ENCODE results near the gene PHLDA3. TPM values are rescaled to one million over a fixed set of nuclear protein-coding genes. Genes with fewer than 3 reads are reported as not detected.

Gene PHLDA3
- total and polyA plus RNA-seq, 2 of the 13 experiments (the other 11 are each of a cell fraction or from before 2014, with no cell fraction given), result 16.7 to 33.6 TPM

DNA sequence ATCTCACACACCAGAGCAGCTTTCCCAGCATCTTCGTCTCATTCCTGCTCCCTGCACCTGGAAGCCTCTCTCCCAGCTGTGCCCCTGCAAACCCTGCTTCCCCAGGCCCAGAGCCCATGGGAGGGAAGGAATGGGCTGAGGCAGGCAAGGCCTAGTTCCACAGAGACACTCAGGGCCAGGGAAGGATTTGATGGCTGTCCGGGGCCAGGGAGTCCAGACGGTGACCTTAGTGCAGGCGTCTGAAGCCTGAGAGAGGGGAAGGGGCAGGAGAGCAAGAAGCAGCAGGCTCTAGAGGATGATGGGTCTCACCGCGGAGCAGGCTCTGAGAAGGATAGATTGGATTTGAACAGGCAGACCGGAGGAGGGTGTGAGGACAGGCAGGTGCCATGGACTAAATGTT is 25.2 kb downstream of the PHLDA3 start (continued):
- TF ChIP-seq, protein P1, sequence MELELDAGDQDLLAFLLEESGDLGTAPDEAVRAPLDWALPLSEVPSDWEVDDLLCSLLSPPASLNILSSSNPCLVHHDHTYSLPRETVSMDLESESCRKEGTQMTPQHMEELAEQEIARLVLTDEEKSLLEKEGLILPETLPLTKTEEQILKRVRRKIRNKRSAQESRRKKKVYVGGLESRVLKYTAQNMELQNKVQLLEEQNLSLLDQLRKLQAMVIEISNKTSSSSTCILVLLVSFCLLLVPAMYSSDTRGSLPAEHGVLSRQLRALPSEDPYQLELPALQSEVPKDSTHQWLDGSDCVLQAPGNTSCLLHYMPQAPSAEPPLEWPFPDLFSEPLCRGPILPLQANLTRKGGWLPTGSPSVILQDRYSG (CRISPR knock-in tag; IDR thresholded peaks at IDR 0.05), result no peak
- TF ChIP-seq, protein P2, sequence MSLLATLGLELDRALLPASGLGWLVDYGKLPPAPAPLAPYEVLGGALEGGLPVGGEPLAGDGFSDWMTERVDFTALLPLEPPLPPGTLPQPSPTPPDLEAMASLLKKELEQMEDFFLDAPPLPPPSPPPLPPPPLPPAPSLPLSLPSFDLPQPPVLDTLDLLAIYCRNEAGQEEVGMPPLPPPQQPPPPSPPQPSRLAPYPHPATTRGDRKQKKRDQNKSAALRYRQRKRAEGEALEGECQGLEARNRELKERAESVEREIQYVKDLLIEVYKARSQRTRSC (CRISPR knock-in tag; IDR thresholded peaks at IDR 0.05; ENCODE audit: low read depth), result no peak
- TF ChIP-seq, protein P3, sequence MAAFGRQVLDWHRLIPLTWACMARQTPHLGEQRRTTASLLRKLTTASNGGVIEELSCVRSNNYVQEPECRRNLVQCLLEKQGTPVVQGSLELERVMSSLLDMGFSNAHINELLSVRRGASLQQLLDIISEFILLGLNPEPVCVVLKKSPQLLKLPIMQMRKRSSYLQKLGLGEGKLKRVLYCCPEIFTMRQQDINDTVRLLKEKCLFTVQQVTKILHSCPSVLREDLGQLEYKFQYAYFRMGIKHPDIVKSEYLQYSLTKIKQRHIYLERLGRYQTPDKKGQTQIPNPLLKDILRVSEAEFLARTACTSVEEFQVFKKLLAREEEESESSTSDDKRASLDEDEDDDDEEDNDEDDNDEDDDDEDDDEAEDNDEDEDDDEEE (CRISPR knock-in tag; IDR thresholded peaks at IDR 0.05), result no peak
- no peak for TF ChIP-seq TGIF2 (CRISPR knock-in tag; IDR thresholded peaks at IDR 0.05)

DNA sequence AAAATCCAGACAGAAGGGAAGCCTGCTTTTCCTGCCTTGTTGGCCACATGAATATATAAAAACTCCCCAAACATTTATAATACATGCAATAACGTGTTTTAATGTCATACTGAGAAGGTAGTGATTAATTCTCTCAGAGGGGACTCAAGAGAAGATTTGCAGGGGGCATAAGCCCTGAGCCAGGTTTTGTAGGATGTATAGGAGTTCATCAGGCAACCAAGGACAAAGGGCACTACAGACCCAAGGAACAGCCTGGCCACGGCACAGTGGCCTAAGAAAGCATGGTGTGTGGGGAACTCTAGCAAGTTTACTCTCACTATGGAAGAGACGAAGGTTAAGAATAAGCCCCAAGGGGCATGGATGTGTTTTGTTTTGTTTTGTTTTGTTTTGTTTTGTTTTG is 32.0 kb downstream of the PHLDA3 start:
- H4K20me1 ChIP-seq (ENCODE audit: insufficient read depth, low read length), result no peaks in the 10 kb centered on the region
- H3K4me1 ChIP-seq (ENCODE audit: insufficient read depth, low read length), result peaks cover 8% of the 10 kb centered on the region; the same call in 1 of the 2 replicates
- no peak for FAIRE-seq
- in situ Hi-C loops (cut with HindIII; ENCODE audit: extremely low pct_ligation_motif_present, low pct_unique_long_range_greater_than_20kb) (no loop called here), intact Hi-C loops (cut with micrococcal nuclease; ENCODE audit: unreplicated experiment) (loop anchor here (1.0 kb wide), 1 partner anchor 76 kb away; no protein-coding TSS in a partner anchor)
- no peak overlapping the region for H3K4me2 ChIP-seq (ENCODE audit: low read depth, low read length)
- ChIA-PET POLR2A (interaction anchor here (1.8 kb wide), 1 partner anchor 32 kb away, joined by 7 read pairs; no protein-coding TSS in a partner anchor), CTCF (ENCODE audit: low intra/inter-chr PET ratio, low total read pairs) (interaction anchor here (1.2 to 2.3 kb wide), 2 partner anchors 45 to 76 kb away, joined by 3 to 12 read pairs; no protein-coding TSS in a partner anchor)
- no peaks in the 10 kb centered on the region for H3K9me3 ChIP-seq (ENCODE audit: low read length)
- no peak overlapping the region for H2AFZ ChIP-seq (ENCODE audit: low read length)
- no peak for ATAC-seq
- no peak for DNase-seq (ENCODE audit: low spot score)
- H3K27me3 ChIP-seq (ENCODE audit: control insufficient read depth in 1 of 2, insufficient read depth in 2 of 2, low read length in 2 of 2), result no peaks in the 10 kb centered on the region
- no peak overlapping the region for H3K27ac ChIP-seq (ENCODE audit: extremely low read length, insufficient read depth, low read length)
- no peak overlapping the region for H3K4me3 ChIP-seq (replicated peaks in 1 of 3; ENCODE audit: insufficient read depth in 1 of 3, low read depth in 2 of 3, low read length in 3 of 3)
- no TSS peak for BruUV-seq (replicated peaks)
- 17% methylated on average over 3 of the region's 3 CpGs for whole genome bisulfite sequencing (ENCODE audit: low lambda C conversion rate)
- H3K36me3 ChIP-seq (replicated peaks in 1 of 2; ENCODE audit: control insufficient read depth in 1 of 2, insufficient read depth in 2 of 2, low read length in 2 of 2), result no peaks in the 10 kb centered on the region
- no peaks in the 10 kb centered on the region for H3K79me2 ChIP-seq (ENCODE audit: insufficient read depth, low read length)
- no peak overlapping the region for H3K9ac ChIP-seq (ENCODE audit: insufficient read depth, low read depth, low read length)
- TF ChIP-seq, protein P4, sequence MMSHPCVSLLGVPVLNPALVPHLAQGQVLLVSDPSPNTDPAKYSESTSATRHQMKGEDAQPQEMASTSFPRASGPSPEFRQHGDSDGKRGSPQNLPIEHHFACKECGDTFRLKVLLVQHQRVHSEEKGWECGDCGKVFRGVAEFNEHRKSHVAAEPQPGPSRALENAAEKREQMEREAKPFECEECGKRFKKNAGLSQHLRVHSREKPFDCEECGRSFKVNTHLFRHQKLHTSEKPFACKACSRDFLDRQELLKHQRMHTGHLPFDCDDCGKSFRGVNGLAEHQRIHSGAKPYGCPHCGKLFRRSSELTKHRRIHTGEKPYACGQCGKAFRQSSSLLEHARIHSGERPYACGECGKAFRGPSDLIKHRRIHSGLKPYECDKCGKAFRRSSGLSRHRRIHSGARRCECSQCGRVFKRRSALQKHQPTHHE (CRISPR knock-in tag; IDR thresholded peaks at IDR 0.05; ENCODE audit: borderline replicate concordance), result no peak
- TF ChIP-seq ELF4 (CRISPR knock-in tag; IDR thresholded peaks at IDR 0.05; ENCODE audit: borderline replicate concordance) (no peak), ZNF563 (CRISPR knock-in tag; IDR thresholded peaks at IDR 0.05) (no peak), PCBP1 (IDR thresholded peaks at IDR 0.05; ENCODE audit: borderline replicate concordance, low read depth, low read length) (no peak), ZC3H13 (CRISPR knock-in tag; IDR thresholded peaks at IDR 0.05) (no peak), ZNF274 (CRISPR knock-in tag; IDR thresholded peaks at IDR 0.05) (no peak), ZNF557 (CRISPR knock-in tag; IDR thresholded peaks at IDR 0.05) (no peak), CREM (IDR thresholded peaks at IDR 0.05) (no peak), CREM (CRISPR knock-in tag; IDR thresholded peaks at IDR 0.05) (no peak)
- TF ChIP-seq, protein P5, sequence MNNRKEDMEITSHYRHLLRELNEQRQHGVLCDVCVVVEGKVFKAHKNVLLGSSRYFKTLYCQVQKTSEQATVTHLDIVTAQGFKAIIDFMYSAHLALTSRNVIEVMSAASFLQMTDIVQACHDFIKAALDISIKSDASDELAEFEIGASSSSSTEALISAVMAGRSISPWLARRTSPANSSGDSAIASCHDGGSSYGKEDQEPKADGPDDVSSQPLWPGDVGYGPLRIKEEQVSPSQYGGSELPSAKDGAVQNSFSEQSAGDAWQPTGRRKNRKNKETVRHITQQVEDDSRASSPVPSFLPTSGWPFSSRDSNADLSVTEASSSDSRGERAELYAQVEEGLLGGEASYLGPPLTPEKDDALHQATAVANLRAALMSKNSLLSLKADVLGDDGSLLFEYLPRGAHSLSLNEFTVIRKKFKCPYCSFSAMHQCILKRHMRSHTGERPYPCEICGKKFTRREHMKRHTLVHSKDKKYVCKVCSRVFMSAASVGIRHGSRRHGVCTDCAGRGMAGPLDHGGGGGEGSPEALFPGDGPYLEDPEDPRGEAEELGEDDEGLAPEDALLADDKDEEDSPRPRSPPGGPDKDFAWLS (CRISPR knock-in tag; IDR thresholded peaks at IDR 0.05; ENCODE audit: borderline replicate concordance), result no peak
- TF ChIP-seq, protein P6, sequence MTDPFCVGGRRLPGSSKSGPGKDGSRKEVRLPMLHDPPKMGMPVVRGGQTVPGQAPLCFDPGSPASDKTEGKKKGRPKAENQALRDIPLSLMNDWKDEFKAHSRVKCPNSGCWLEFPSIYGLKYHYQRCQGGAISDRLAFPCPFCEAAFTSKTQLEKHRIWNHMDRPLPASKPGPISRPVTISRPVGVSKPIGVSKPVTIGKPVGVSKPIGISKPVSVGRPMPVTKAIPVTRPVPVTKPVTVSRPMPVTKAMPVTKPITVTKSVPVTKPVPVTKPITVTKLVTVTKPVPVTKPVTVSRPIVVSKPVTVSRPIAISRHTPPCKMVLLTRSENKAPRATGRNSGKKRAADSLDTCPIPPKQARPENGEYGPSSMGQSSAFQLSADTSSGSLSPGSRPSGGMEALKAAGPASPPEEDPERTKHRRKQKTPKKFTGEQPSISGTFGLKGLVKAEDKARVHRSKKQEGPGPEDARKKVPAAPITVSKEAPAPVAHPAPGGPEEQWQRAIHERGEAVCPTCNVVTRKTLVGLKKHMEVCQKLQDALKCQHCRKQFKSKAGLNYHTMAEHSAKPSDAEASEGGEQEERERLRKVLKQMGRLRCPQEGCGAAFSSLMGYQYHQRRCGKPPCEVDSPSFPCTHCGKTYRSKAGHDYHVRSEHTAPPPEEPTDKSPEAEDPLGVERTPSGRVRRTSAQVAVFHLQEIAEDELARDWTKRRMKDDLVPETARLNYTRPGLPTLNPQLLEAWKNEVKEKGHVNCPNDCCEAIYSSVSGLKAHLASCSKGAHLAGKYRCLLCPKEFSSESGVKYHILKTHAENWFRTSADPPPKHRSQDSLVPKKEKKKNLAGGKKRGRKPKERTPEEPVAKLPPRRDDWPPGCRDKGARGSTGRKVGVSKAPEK (CRISPR knock-in tag; IDR thresholded peaks at IDR 0.05; ENCODE audit: borderline replicate concordance), result no peak
